ENCODE data around the gene FAM47E. TPM values are rescaled to one million over a fixed set of nuclear protein-coding genes. Genes with fewer than 3 reads are reported as not detected.

The FAM47E gene
- total RNA-seq, 1 donor from 2014 or later: 3.4 TPM

DNA sequence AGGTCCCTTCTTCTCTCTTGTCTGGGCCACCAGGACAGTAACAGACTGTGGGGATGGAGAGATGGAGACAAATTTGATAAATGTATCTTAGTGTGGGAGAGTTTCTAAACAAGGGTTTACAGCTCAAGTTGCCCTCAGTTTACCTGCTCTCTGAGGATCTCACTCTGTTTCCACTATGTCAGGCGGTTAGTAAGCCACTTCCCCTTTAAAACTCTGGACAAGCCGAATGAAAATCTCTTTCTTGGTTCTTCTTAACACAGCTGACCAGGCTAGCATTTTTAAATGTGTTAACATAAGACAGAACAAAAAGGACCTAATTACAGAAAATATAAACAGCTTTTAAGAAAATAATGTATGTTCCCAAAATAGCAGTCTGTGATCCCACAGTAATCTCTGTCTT, 35.0 kb upstream of the FAM47E start:
- Mint-ChIP-seq H3K4me3 (ENCODE audit: low read depth) (no peak overlapping the region), H3K4me1 (ENCODE audit: low read depth) (peaks cover 25% of the 10 kb centered on the region), H3K36me3 (ENCODE audit: insufficient read depth) (no peaks in the 10 kb centered on the region), H3K27me3 (no peaks in the 10 kb centered on the region), H3K9me3 (ENCODE audit: low read depth) (no peaks in the 10 kb centered on the region), H3K27ac (peak overlapping the region; percentile 7)
- no peak for DNase-seq (ENCODE audit: low spot score, unreplicated experiment)
- TF ChIP-seq, protein P1, sequence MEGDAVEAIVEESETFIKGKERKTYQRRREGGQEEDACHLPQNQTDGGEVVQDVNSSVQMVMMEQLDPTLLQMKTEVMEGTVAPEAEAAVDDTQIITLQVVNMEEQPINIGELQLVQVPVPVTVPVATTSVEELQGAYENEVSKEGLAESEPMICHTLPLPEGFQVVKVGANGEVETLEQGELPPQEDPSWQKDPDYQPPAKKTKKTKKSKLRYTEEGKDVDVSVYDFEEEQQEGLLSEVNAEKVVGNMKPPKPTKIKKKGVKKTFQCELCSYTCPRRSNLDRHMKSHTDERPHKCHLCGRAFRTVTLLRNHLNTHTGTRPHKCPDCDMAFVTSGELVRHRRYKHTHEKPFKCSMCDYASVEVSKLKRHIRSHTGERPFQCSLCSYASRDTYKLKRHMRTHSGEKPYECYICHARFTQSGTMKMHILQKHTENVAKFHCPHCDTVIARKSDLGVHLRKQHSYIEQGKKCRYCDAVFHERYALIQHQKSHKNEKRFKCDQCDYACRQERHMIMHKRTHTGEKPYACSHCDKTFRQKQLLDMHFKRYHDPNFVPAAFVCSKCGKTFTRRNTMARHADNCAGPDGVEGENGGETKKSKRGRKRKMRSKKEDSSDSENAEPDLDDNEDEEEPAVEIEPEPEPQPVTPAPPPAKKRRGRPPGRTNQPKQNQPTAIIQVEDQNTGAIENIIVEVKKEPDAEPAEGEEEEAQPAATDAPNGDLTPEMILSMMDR (IDR thresholded peaks at IDR 0.05; ENCODE audit: unreplicated experiment): no peak

GRCh38 chr4:76216975-76217814, 34.3 kb upstream of the FAM47E start:
- DNase-seq (ENCODE audit: low spot score, unreplicated experiment): no peak
- TF ChIP-seq, protein P1 (IDR thresholded peaks at IDR 0.05; ENCODE audit: unreplicated experiment): no peak
- H3K36me3 Mint-ChIP-seq (ENCODE audit: insufficient read depth): no peaks in the 10 kb centered on the region
- H3K27me3 Mint-ChIP-seq: no peaks in the 10 kb centered on the region
- no peak overlapping the region for H3K4me3 Mint-ChIP-seq (ENCODE audit: low read depth)
- H3K4me1 Mint-ChIP-seq (ENCODE audit: low read depth): peaks cover 21% of the 10 kb centered on the region
- H3K27ac Mint-ChIP-seq: no peak overlapping the region
- no peaks in the 10 kb centered on the region for H3K9me3 Mint-ChIP-seq (ENCODE audit: low read depth)

GRCh38 chr4:76219299-76220055, 32.0 kb upstream of the FAM47E start:
- peaks cover 8% of the 10 kb centered on the region for H3K4me1 Mint-ChIP-seq (ENCODE audit: low read depth)
- H3K9me3 Mint-ChIP-seq (ENCODE audit: low read depth): no peaks in the 10 kb centered on the region
- H3K27me3 Mint-ChIP-seq: no peaks in the 10 kb centered on the region
- TF ChIP-seq, protein P1 (IDR thresholded peaks at IDR 0.05; ENCODE audit: unreplicated experiment): no peak
- no peak overlapping the region for H3K27ac Mint-ChIP-seq
- no peak overlapping the region for H3K4me3 Mint-ChIP-seq (ENCODE audit: low read depth)
- no peak for DNase-seq (ENCODE audit: low spot score, unreplicated experiment)
- no peaks in the 10 kb centered on the region for H3K36me3 Mint-ChIP-seq (ENCODE audit: insufficient read depth)

- TF ChIP-seq, protein P1 (IDR thresholded peaks at IDR 0.05; ENCODE audit: unreplicated experiment): no peak
- Mint-ChIP-seq H3K9me3 (ENCODE audit: low read depth) (peaks cover 15% of the 10 kb centered on the region), H3K27me3 (no peaks in the 10 kb centered on the region), H3K36me3 (ENCODE audit: insufficient read depth) (no peaks in the 10 kb centered on the region), H3K4me1 (ENCODE audit: low read depth) (no peaks in the 10 kb centered on the region), H3K27ac (no peak overlapping the region), H3K4me3 (ENCODE audit: low read depth) (no peak overlapping the region)
- no peak for DNase-seq (ENCODE audit: low spot score, unreplicated experiment)
These were observed 27.4 kb upstream of the FAM47E start for GRCh38 chr4:76224171-76224570.

DNA sequence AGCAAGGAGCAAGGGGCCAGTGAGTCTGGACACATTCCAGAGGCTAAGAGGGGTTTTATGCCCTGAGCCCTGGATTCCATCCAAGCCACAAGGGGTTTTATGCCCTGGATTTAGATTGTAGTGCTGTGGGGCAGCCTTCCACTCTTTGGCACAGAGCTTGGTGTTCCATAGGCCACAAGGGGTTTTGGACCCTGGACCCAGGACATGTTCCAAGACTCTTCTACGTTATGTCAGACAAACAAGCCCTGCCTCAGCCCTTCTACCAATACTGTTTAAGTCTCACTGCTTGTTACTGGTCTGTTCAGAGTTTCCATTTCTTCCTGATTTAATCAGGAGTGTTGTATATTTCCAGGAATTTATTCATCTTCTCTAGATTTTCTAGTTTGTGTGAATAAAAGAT, 25.1 kb upstream of the FAM47E start:
- H3K27ac Mint-ChIP-seq: no peak overlapping the region
- peaks cover 20% of the 10 kb centered on the region for H3K9me3 Mint-ChIP-seq (ENCODE audit: low read depth)
- peaks cover under 1% of the 10 kb centered on the region for H3K4me1 Mint-ChIP-seq (ENCODE audit: low read depth)
- no peaks in the 10 kb centered on the region for H3K27me3 Mint-ChIP-seq
- TF ChIP-seq, protein P1 (IDR thresholded peaks at IDR 0.05; ENCODE audit: unreplicated experiment): no peak
- no peak for DNase-seq (ENCODE audit: low spot score, unreplicated experiment)
- no peak overlapping the region for H3K4me3 Mint-ChIP-seq (ENCODE audit: low read depth)
- H3K36me3 Mint-ChIP-seq (ENCODE audit: insufficient read depth): no peaks in the 10 kb centered on the region

Data from progenitor cell of endocrine pancreas (in vitro differentiated cells).